Chondrocyte (in vitro differentiated cells): ENCODE results near the gene CPSF4L. TPM values are rescaled to one million over a fixed set of nuclear protein-coding genes. Genes with fewer than 3 reads are reported as not detected.

Source experiments
- DNase-seq: peaks from one replicate; pipeline ENCODE4 v3.0.0; 2021; ENCODE audit warnings: mixed read lengths, low spot score
- H3K27ac Mint-ChIP-seq: one replicate; pipeline ENCODE4 v1.8.0; 2021; ENCODE audit warnings: mild to moderate bottlenecking, moderate library complexity, mixed read lengths; ENCODE audit not compliant: unreplicated experiment
- H3K27me3 Mint-ChIP-seq: 2 replicates; pipeline ENCODE4 v1.8.0; 2021; ENCODE audit warnings: low read depth, mixed read lengths
- H3K36me3 Mint-ChIP-seq: 2 replicates; pipeline ENCODE4 v1.8.0; 2021; ENCODE audit warnings: low read depth, mixed read lengths
- H3K4me1 Mint-ChIP-seq: 2 replicates; pipeline ENCODE4 v1.8.0; 2021; ENCODE audit warnings: low read depth, mild to moderate bottlenecking, mixed read lengths
- H3K4me3 Mint-ChIP-seq: one replicate; pipeline ENCODE4 v1.8.0; 2021; ENCODE audit warnings: mild to moderate bottlenecking, moderate library complexity, mixed read lengths; ENCODE audit not compliant: unreplicated experiment
- H3K9me3 Mint-ChIP-seq: 2 replicates; pipeline ENCODE4 v1.8.0; 2021; ENCODE audit warnings: low read depth, mixed read lengths
- CTCF ChIP-seq: fragments of 200-600 bp; sonication (generic); IDR thresholded peaks from 2 replicates; pipeline ENCODE4 v1.5.0; 2021; ENCODE audit warnings: antibody characterized with exemption, mild to moderate bottlenecking, moderate library complexity
- total RNA-seq: library from RNA; stranded (reverse); gene quantifications from 3 replicates; pipeline ENCODE4 v1.2.1, GENCODE V29; 2021

The CPSF4L gene
- total RNA-seq, 1 donor from 2014 or later, result not detected

DNA sequence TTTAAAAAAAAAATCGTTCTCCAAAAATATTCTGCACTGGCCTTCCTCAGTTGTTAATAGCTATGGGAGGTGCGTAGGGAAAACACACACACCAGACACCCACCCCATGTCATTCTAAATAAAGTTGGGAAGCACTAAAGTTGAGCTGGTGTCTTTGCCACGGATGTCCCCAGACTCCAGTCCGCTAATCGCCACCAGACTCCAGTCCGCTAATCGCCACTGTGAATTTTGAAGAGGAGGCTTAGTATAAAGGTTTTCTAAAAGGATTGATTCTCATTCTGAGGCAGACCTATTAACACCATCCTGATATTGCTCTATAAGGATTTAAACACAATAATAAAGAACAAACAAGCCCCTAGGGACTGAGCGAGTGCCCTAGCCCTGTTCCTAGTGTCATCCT is 22.7 kb upstream of the CPSF4L start:
- no peaks in the 10 kb centered on the region for H3K27me3 Mint-ChIP-seq
- DNase-seq, result no peak
- peaks cover 24% of the 10 kb centered on the region for H3K4me1 Mint-ChIP-seq
- no peak for TF ChIP-seq CTCF
- H3K9me3 Mint-ChIP-seq, result no peaks in the 10 kb centered on the region
- no peak overlapping the region for H3K27ac Mint-ChIP-seq
- H3K4me3 Mint-ChIP-seq, result no peak overlapping the region
- peaks cover 2% of the 10 kb centered on the region for H3K36me3 Mint-ChIP-seq

- H3K27ac Mint-ChIP-seq, result peak overlapping the region; percentile 80
- H3K4me3 Mint-ChIP-seq, result no peak overlapping the region
- H3K9me3 Mint-ChIP-seq, result no peaks in the 10 kb centered on the region
- peaks cover 2% of the 10 kb centered on the region for H3K36me3 Mint-ChIP-seq
- no peak for TF ChIP-seq CTCF
- no peaks in the 10 kb centered on the region for H3K27me3 Mint-ChIP-seq
- DNase-seq, result no peak
- H3K4me1 Mint-ChIP-seq, result peaks cover 28% of the 10 kb centered on the region
These were observed 22.2 kb upstream of the CPSF4L start for GRCh38 chr17:73283841-73284282.

- Mint-ChIP-seq H3K27me3 (no peaks in the 10 kb centered on the region), H3K4me1 (peaks cover 34% of the 10 kb centered on the region), H3K27ac (no peak overlapping the region), H3K4me3 (no peak overlapping the region), H3K36me3 (no peaks in the 10 kb centered on the region), H3K9me3 (no peaks in the 10 kb centered on the region)
- DNase-seq, result no peak
- TF ChIP-seq CTCF, result no peak
These were observed 21.6 kb upstream of the CPSF4L start for GRCh38 chr17:73283250-73283649.

GRCh38 chr17:73282629-73283028 is 20.9 kb upstream of the CPSF4L start:
- peaks cover 36% of the 10 kb centered on the region for H3K4me1 Mint-ChIP-seq
- H3K4me3 Mint-ChIP-seq, result no peak overlapping the region
- DNase-seq, result no peak
- no peak overlapping the region for H3K27ac Mint-ChIP-seq
- H3K9me3 Mint-ChIP-seq, result no peaks in the 10 kb centered on the region
- no peak for TF ChIP-seq CTCF
- H3K36me3 Mint-ChIP-seq, result no peaks in the 10 kb centered on the region
- H3K27me3 Mint-ChIP-seq, result no peaks in the 10 kb centered on the region

GRCh38 chr17:73281928-73282327 is 20.2 kb upstream of the CPSF4L start:
- Mint-ChIP-seq H3K4me1 (peaks cover 33% of the 10 kb centered on the region), H3K36me3 (no peaks in the 10 kb centered on the region), H3K27me3 (no peaks in the 10 kb centered on the region), H3K27ac (no peak overlapping the region), H3K4me3 (no peak overlapping the region), H3K9me3 (no peaks in the 10 kb centered on the region)
- DNase-seq, result no peak
- TF ChIP-seq CTCF, result no peak
